Measurements from ENCODE around the gene TMEM52B. TPM values are rescaled to one million over a fixed set of nuclear protein-coding genes. Genes with fewer than 3 reads are reported as not detected.

The TMEM52B gene
- total RNA-seq, 1 donor from 2014 or later, result 1.1 TPM

DNA sequence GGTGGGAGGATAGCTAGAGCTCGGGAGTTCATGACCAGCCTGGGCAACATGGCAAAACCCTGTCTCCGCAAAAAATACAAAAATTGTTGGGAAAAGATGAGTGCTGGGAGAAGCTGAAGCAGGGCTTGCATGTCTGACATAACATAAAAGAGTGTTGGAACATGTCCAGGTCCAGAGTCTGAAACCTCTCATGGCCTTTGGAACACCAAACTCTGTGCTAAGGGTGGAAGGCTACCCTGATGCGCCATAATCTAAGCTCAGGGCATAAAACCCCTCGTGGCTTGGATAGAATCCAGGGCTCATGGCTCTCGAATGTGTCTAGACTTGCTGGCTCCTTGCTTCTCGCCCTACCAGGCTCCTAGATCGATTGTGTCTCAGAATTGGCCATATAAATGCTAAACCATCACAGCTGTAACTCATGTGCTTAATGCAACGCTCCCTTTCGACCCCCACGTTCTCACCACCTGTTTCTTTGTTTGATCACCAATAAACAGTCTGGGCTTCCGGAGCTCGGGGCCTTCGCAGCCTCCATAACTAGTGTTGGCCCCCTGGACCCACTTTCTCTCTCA, 42.1 kb upstream of the TMEM52B start:
- TF ChIP-seq, protein P1, sequence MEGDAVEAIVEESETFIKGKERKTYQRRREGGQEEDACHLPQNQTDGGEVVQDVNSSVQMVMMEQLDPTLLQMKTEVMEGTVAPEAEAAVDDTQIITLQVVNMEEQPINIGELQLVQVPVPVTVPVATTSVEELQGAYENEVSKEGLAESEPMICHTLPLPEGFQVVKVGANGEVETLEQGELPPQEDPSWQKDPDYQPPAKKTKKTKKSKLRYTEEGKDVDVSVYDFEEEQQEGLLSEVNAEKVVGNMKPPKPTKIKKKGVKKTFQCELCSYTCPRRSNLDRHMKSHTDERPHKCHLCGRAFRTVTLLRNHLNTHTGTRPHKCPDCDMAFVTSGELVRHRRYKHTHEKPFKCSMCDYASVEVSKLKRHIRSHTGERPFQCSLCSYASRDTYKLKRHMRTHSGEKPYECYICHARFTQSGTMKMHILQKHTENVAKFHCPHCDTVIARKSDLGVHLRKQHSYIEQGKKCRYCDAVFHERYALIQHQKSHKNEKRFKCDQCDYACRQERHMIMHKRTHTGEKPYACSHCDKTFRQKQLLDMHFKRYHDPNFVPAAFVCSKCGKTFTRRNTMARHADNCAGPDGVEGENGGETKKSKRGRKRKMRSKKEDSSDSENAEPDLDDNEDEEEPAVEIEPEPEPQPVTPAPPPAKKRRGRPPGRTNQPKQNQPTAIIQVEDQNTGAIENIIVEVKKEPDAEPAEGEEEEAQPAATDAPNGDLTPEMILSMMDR (IDR thresholded peaks at IDR 0.05; ENCODE audit: unreplicated experiment), result no peak
- peaks cover 10% of the 10 kb centered on the region for H3K4me1 Mint-ChIP-seq
- H3K27ac Mint-ChIP-seq, result no peak overlapping the region
- H3K4me3 Mint-ChIP-seq, result no peak overlapping the region
- H3K9me3 Mint-ChIP-seq, result no peaks in the 10 kb centered on the region
- no peak for DNase-seq (ENCODE audit: low spot score in 2 of 2, unreplicated experiment in 2 of 2)
- H3K27me3 Mint-ChIP-seq (ENCODE audit: low read depth), result no peaks in the 10 kb centered on the region
- no peaks in the 10 kb centered on the region for H3K36me3 Mint-ChIP-seq

- peak in 1 of 2 experiments; percentile 43 for DNase-seq (ENCODE audit: low spot score in 2 of 2, unreplicated experiment in 2 of 2)
- no peaks in the 10 kb centered on the region for H3K27me3 Mint-ChIP-seq (ENCODE audit: low read depth)
- no peak overlapping the region for H3K27ac Mint-ChIP-seq
- H3K4me3 Mint-ChIP-seq, result no peak overlapping the region
- H3K4me1 Mint-ChIP-seq, result peaks cover 1% of the 10 kb centered on the region
- no peaks in the 10 kb centered on the region for H3K36me3 Mint-ChIP-seq
- H3K9me3 Mint-ChIP-seq, result no peaks in the 10 kb centered on the region
- TF ChIP-seq, protein P1 (IDR thresholded peaks at IDR 0.05; ENCODE audit: unreplicated experiment), result peak; percentile 46
These were observed 38.8 kb upstream of the TMEM52B start for GRCh38 chr12:10140001-10140400.

- no peak for DNase-seq (ENCODE audit: low spot score in 2 of 2, unreplicated experiment in 2 of 2)
These were observed 35.7 kb upstream of the TMEM52B start for GRCh38 chr12:10142976-10143589.

GRCh38 chr12:10147714-10148403, 31.0 kb upstream of the TMEM52B start:
- H3K27ac Mint-ChIP-seq, result no peak overlapping the region
- peaks cover 13% of the 10 kb centered on the region for H3K9me3 Mint-ChIP-seq
- peaks cover under 1% of the 10 kb centered on the region for H3K4me1 Mint-ChIP-seq
- no peak for DNase-seq (ENCODE audit: low spot score in 2 of 2, unreplicated experiment in 2 of 2)
- no peaks in the 10 kb centered on the region for H3K36me3 Mint-ChIP-seq
- TF ChIP-seq, protein P1 (IDR thresholded peaks at IDR 0.05; ENCODE audit: unreplicated experiment), result no peak
- H3K27me3 Mint-ChIP-seq (ENCODE audit: low read depth), result no peaks in the 10 kb centered on the region
- no peak overlapping the region for H3K4me3 Mint-ChIP-seq

More at GRCh38 chr12:10142976-10143589, 35.7 kb upstream of the TMEM52B start:
- TF ChIP-seq, protein P1 (IDR thresholded peaks at IDR 0.05; ENCODE audit: unreplicated experiment), result no peak
- H3K27ac Mint-ChIP-seq, result no peak overlapping the region
- H3K9me3 Mint-ChIP-seq, result peaks cover 5% of the 10 kb centered on the region
- no peaks in the 10 kb centered on the region for H3K36me3 Mint-ChIP-seq
- H3K4me1 Mint-ChIP-seq, result peaks cover 1% of the 10 kb centered on the region
- H3K4me3 Mint-ChIP-seq, result no peak overlapping the region
- H3K27me3 Mint-ChIP-seq (ENCODE audit: low read depth), result no peaks in the 10 kb centered on the region

DNA sequence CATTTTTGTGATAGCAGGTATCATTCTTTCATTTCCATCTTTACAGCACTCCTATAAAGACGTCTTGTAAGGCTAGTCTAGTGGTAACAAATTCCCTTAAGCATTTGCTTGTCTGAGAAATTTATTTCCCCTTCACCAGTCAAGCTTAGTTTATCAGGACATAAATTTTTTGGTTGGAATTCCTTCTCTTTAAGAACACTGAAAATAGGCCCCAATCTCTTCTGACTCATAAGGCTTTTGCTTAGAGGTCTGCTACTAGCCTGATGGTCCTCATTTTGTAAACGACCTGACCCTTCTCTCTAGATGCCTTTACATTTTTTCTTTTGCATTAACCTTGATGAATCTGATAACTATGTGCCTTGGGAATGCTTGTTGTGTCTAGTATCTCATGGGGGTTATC, 27.2 kb upstream of the TMEM52B start:
- Mint-ChIP-seq H3K4me1 (peaks cover 10% of the 10 kb centered on the region), H3K27ac (no peak overlapping the region), H3K36me3 (no peaks in the 10 kb centered on the region), H3K9me3 (peaks cover 13% of the 10 kb centered on the region), H3K4me3 (no peak overlapping the region), H3K27me3 (ENCODE audit: low read depth) (no peaks in the 10 kb centered on the region)
- TF ChIP-seq, protein P1 (IDR thresholded peaks at IDR 0.05; ENCODE audit: unreplicated experiment), result no peak
- no peak for DNase-seq (ENCODE audit: low spot score in 2 of 2, unreplicated experiment in 2 of 2)
